HepG2 (cell line): ENCODE results near the gene CCDC18. TPM values are rescaled to one million over a fixed set of nuclear protein-coding genes. Genes with fewer than 3 reads are reported as not detected.

Experiments used
- ATAC-seq: fragments of 200-7000 bp; cut with Tn5 transposase; 3 replicates; pipeline ENCODE4 v1.9.1; 2020; ENCODE audit warnings: mild to moderate bottlenecking, moderate library complexity
- BruUV-seq: library from RNA; stranded (reverse); fragments of 400-500 nt; replicated peaks from 2 replicates; lab custom pipeline; 2021; lab: Mats Ljungman, UMichigan
- CTCF ChIA-PET: fragments of 300-600 bp; formaldehyde crosslinking; extraction: SDS; loops from one replicate; lab custom pipeline; 2021; ENCODE audit warnings: low total read pairs, inconsistent platforms, low intra/inter-chr PET ratio; lab: Yijun Ruan, JAX
- POLR2A ChIA-PET: fragments of 350-600 bp; sonication (Branson Sonifier 250); formaldehyde crosslinking; loops from one replicate; lab custom pipeline; 2020; ENCODE audit warnings: antibody characterized with exemption, inconsistent platforms; lab: Yijun Ruan, JAX
- DNase-seq: peaks from one replicate; pipeline ENCODE4 v3.0.0-alpha.2; 2015; ENCODE audit warnings: low spot score
- FAIRE-seq: peaks from 3 replicates; lab custom pipeline; 2011; peaks lifted over from hg19 to GRCh38; lab: Jason Lieb, UNC
- H2AFZ ChIP-seq: one replicate; pipeline ENCODE4 v1.6.1; 2011; ENCODE audit warnings: low read length, inconsistent platforms
- H3K27ac ChIP-seq: fragments of 300-600 bp; 3 replicates; pipeline ENCODE4 v1.8.0; 2011; ENCODE audit warnings: mixed run types, mild to moderate bottlenecking, mixed read lengths, low read length, inconsistent platforms; ENCODE audit not compliant: insufficient read depth; ENCODE audit errors: extremely low read length
- H3K27me3 ChIP-seq, 2 experiments: fragments of 200-600 bp in 1 of 2; 2 replicates in 1 of 2; 3 replicates in 1 of 2; pipeline versions ENCODE4 v1.6.0 to v1.8.0; 2011; ENCODE audit warnings: low read length in 2 of 2, mild to moderate bottlenecking in 2 of 2, moderate library complexity in 2 of 2, inconsistent platforms in 1 of 2; ENCODE audit not compliant: insufficient read depth in 2 of 2, control insufficient read depth in 1 of 2
- H3K36me3 ChIP-seq, 2 experiments: fragments of 200-600 bp in 1 of 2; replicated peaks in 1 of 2; 2 replicates in 1 of 2; 3 replicates in 1 of 2; pipeline versions ENCODE4 v1.5.1 to v1.8.0; 2011; ENCODE audit warnings: low read length in 2 of 2, inconsistent platforms in 1 of 2; ENCODE audit not compliant: insufficient read depth in 2 of 2, control insufficient read depth in 1 of 2
- H3K4me1 ChIP-seq: 2 replicates; pipeline ENCODE4 v1.5.1; 2012; ENCODE audit warnings: low read length, inconsistent platforms; ENCODE audit not compliant: insufficient read depth
- H3K4me2 ChIP-seq: 2 replicates; pipeline ENCODE4 v1.6.0; 2011; ENCODE audit warnings: low read depth, low read length, inconsistent platforms
- H3K4me3 ChIP-seq, 3 experiments: fragments of 200-600 bp in 1 of 3; sonication (generic), shearing (Covaris generic) in 1 of 3; replicated peaks in 1 of 3; 2 replicates each; pipeline ENCODE4 v1.5.1; 2011 to 2016; ENCODE audit warnings: low read length in 3 of 3, inconsistent platforms in 2 of 3, low read depth in 2 of 3, mild to moderate bottlenecking in 2 of 3, control low read depth in 1 of 3, mixed read lengths in 1 of 3; ENCODE audit not compliant: insufficient read depth in 1 of 3
- H3K79me2 ChIP-seq: one replicate; pipeline ENCODE4 v1.6.1; 2011; ENCODE audit warnings: low read length, inconsistent platforms; ENCODE audit not compliant: insufficient read depth
- H3K9ac ChIP-seq: 2 replicates; pipeline ENCODE4 v1.6.0; 2011; ENCODE audit warnings: mild to moderate bottlenecking, low read depth, low read length, inconsistent platforms; ENCODE audit not compliant: insufficient read depth
- H3K9me3 ChIP-seq: 2 replicates; pipeline ENCODE4 v1.5.1; 2012; ENCODE audit warnings: mild to moderate bottlenecking, low read length
- H4K20me1 ChIP-seq: 2 replicates; pipeline ENCODE4 v1.6.0; 2011; ENCODE audit warnings: inconsistent platforms, mild to moderate bottlenecking, low read length, moderate library complexity; ENCODE audit not compliant: insufficient read depth
- DZIP1 ChIP-seq: sonication (generic); formaldehyde crosslinking; IDR thresholded peaks from 2 replicates; pipeline ENCODE4 v1.5.0; 2020; ENCODE audit warnings: mild to moderate bottlenecking, missing genetic modification reagents
- GRHL1 ChIP-seq: sonication (generic); formaldehyde crosslinking; conservative IDR thresholded peaks from 2 replicates; pipeline ENCODE4 v1.8.0; 2022; ENCODE audit warnings: missing genetic modification reagents
- SMAD3 ChIP-seq: sonication (generic); formaldehyde crosslinking; IDR thresholded peaks from 2 replicates; pipeline ENCODE4 v1.4.0; 2020; ENCODE audit warnings: missing genetic modification reagents
- SP5 ChIP-seq: IDR thresholded peaks from 2 replicates; pipeline ENCODE4 v1.6.1; 2016; ENCODE audit warnings: low read depth, borderline replicate concordance
- TERF1 ChIP-seq: sonication (generic); formaldehyde crosslinking; IDR thresholded peaks from 2 replicates; pipeline ENCODE4 v1.8.0; 2022; ENCODE audit warnings: mild to moderate bottlenecking, missing genetic modification reagents, moderate library complexity
- ZBTB21 ChIP-seq: sonication (generic); formaldehyde crosslinking; IDR thresholded peaks from 2 replicates; pipeline ENCODE4 v1.4.0; 2020; ENCODE audit warnings: missing genetic modification reagents
- ZNF253 ChIP-seq: sonication (generic); formaldehyde crosslinking; IDR thresholded peaks from 2 replicates; pipeline ENCODE4 v1.8.0; 2022; ENCODE audit warnings: mild to moderate bottlenecking, missing genetic modification reagents, borderline replicate concordance
- ZNF414 ChIP-seq: sonication (generic); formaldehyde crosslinking; IDR thresholded peaks from 2 replicates; pipeline ENCODE4 v1.5.0; 2020; ENCODE audit warnings: missing genetic modification reagents
- ZNF816 ChIP-seq: sonication (generic); formaldehyde crosslinking; IDR thresholded peaks from 2 replicates; pipeline ENCODE4 v1.8.0; 2022; ENCODE audit warnings: missing genetic modification reagents, mild to moderate bottlenecking, borderline replicate concordance
- WGBS: methylation state at CpG from one replicate; pipeline ENCODE4 v1.1.6; 2017; ENCODE audit warnings: low lambda C conversion rate; 5-methylcytosine and 5-hydroxymethylcytosine counted together
- in situ Hi-C: cut with HindIII; loops from 2 replicates; pipeline ENCODE4 v1.10.0; 2017; ENCODE audit warnings: low pct_unique_long_range_greater_than_20kb; ENCODE audit not compliant: extremely low pct_ligation_motif_present
- intact Hi-C: fragments of 100-400 bp; cut with micrococcal nuclease; formaldehyde crosslinking; loops from one replicate; pipeline ENCODE4 v1.10.0; 2022; ENCODE audit not compliant: unreplicated experiment
- polyA plus RNA-seq, 8 experiments: library from polyadenylated mRNA; depleted of rRNA in 3 of 8; stranded (reverse) in 7 of 8; unstranded in 1 of 8; fragments of >200 nt; fragmentation: Illumina TruSeq in 4 of 8; extraction: Trizol in 4 of 8; gene quantifications; 2 replicates each; pipeline versions ENCODE4 v1.2.1 to v1.2.3, GENCODE V29; 2011 to 2016; ENCODE audit warnings: low read depth in 4 of 8, missing spikeins in 1 of 8, mixed read lengths in 1 of 8; ENCODE audit not compliant: insufficient read depth in 1 of 8
- total RNA-seq, 5 experiments: library from RNA; depleted of rRNA; stranded (reverse); fragments of >200 nt; fragmentation: Illumina TruSeq; extraction: Trizol; gene quantifications; 2 replicates each; pipeline ENCODE4 v1.2.3, GENCODE V29; 2016; ENCODE audit warnings: low read depth in 1 of 5

Gene CCDC18
- total and polyA plus RNA-seq, 2 of the 13 experiments (the other 11 are each of a cell fraction or from before 2014, with no cell fraction given), result 1.9 to 18.4 TPM

- ChIA-PET POLR2A (no interaction called here), CTCF (no interaction called here)
Measured at GRCh38 chr1:93313026-93313425, 132.5 kb downstream of the CCDC18 start.

More at GRCh38 chr1:93313026-93313425, 132.5 kb downstream of the CCDC18 start:
- Histone ChIP-seq H3K36me3 (no peaks in the 10 kb centered on the region), H3K27ac (no peak overlapping the region), H3K4me3 (no peak overlapping the region), H3K4me2 (no peak overlapping the region), H2AFZ (no peak overlapping the region), H3K4me1 (no peaks in the 10 kb centered on the region), H4K20me1 (no peaks in the 10 kb centered on the region), H3K27me3 (no peaks in the 10 kb centered on the region), H3K9me3 (no peaks in the 10 kb centered on the region), H3K9ac (no peak overlapping the region), H3K79me2 (no peaks in the 10 kb centered on the region)
- no peak for DNase-seq
- in situ Hi-C loops (no loop called here), intact Hi-C loops (no loop called here)
- ATAC-seq, result no peak
- FAIRE-seq, result no peak
- TF ChIP-seq SMAD3 (no peak), DZIP1 (CRISPR knock-in tag) (no peak), GRHL1 (CRISPR knock-in tag) (no peak), ZNF414 (CRISPR knock-in tag) (no peak), ZNF816 (no peak), TERF1 (CRISPR knock-in tag) (no peak), ZNF253 (CRISPR knock-in tag) (no peak), ZBTB21 (CRISPR knock-in tag) (no peak), SP5 (CRISPR knock-in tag) (no peak)
- 83% methylated on average over 4 of the region's 4 CpGs for WGBS
- no TSS peak for BruUV-seq
